Measurements from ENCODE around the gene CDKN2B-AS1.

The CDKN2B-AS1 gene

GRCh38 chr9:22005702-22006606 lies 11.4 kb downstream of the CDKN2B-AS1 start:
- DNase-seq (ENCODE audit: low read depth in 2 of 2): no peak

GRCh38 chr9:22008384-22008716 lies 13.8 kb downstream of the CDKN2B-AS1 start:
- no peak for DNase-seq (ENCODE audit: low read depth in 2 of 2)

GRCh38 chr9:22008717-22009505 lies 14.3 kb downstream of the CDKN2B-AS1 start, which contains the start of gene CDKN2B:
Gene CDKN2B, minus strand, starts transcription at chr9:22009305. Its CDS starts 352 bp downstream, at chr9:22008953.
- peak in 1 of 2 donors; percentile 31 for DNase-seq (ENCODE audit: low read depth in 2 of 2)

GRCh38 chr9:22009506-22009867 lies 14.9 kb downstream of the CDKN2B-AS1 start:
- DNase-seq (ENCODE audit: low read depth in 2 of 2): no peak

GRCh38 chr9:22010866-22011625 lies 16.5 kb downstream of the CDKN2B-AS1 start:
- no peak for DNase-seq (ENCODE audit: low read depth in 2 of 2)

- DNase-seq (ENCODE audit: low read depth in 2 of 2): no peak
Measured at GRCh38 chr9:22022396-22022795, 27.8 kb downstream of the CDKN2B-AS1 start.

GRCh38 chr9:22026696-22027095 lies 32.1 kb downstream of the CDKN2B-AS1 start:
- no peak for DNase-seq (ENCODE audit: low read depth in 2 of 2)

GRCh38 chr9:22028394-22028793 lies 33.8 kb downstream of the CDKN2B-AS1 start:
- DNase-seq (ENCODE audit: low read depth in 2 of 2): no peak

- DNase-seq (ENCODE audit: low read depth in 2 of 2): no peak
Measured at GRCh38 chr9:22029231-22029630, 34.6 kb downstream of the CDKN2B-AS1 start.

- no peak for DNase-seq (ENCODE audit: low read depth in 2 of 2)
Measured at GRCh38 chr9:22030101-22030598, 35.6 kb downstream of the CDKN2B-AS1 start.

GRCh38 chr9:22031655-22032411 lies 37.2 kb downstream of the CDKN2B-AS1 start:
- DNase-seq (ENCODE audit: low read depth in 2 of 2): no peak

- DNase-seq (ENCODE audit: low read depth in 2 of 2): no peak
Measured at GRCh38 chr9:22033012-22033630, 38.5 kb downstream of the CDKN2B-AS1 start.

GRCh38 chr9:22035591-22036011 lies 41.0 kb downstream of the CDKN2B-AS1 start:
- no peak for DNase-seq (ENCODE audit: low read depth in 2 of 2)

- DNase-seq (ENCODE audit: low read depth in 2 of 2): no peak
Measured at GRCh38 chr9:22036866-22037626, 42.5 kb downstream of the CDKN2B-AS1 start.

- DNase-seq (ENCODE audit: low read depth in 2 of 2): no peak
Measured at GRCh38 chr9:22037954-22038690, 43.5 kb downstream of the CDKN2B-AS1 start.

GRCh38 chr9:22039258-22039657 lies 44.7 kb downstream of the CDKN2B-AS1 start:
- no peak for DNase-seq (ENCODE audit: low read depth in 2 of 2)

GRCh38 chr9:22040760-22041159 lies 46.2 kb downstream of the CDKN2B-AS1 start:
- no peak for DNase-seq (ENCODE audit: low read depth in 2 of 2)

- DNase-seq (ENCODE audit: low read depth in 2 of 2): no peak
Measured at GRCh38 chr9:22041344-22041743, 46.8 kb downstream of the CDKN2B-AS1 start.

GRCh38 chr9:22041775-22042174 lies 47.2 kb downstream of the CDKN2B-AS1 start:
- DNase-seq (ENCODE audit: low read depth in 2 of 2): no peak
